Epidermal melanocyte (primary cell): ENCODE measurements around the gene ZGPAT.

ENCODE experiments used
- DNase-seq: peaks from one replicate; pipeline ENCODE4 v3.0.0; 2011; ENCODE audit warnings: low spot score; ENCODE audit not compliant: insufficient read length

ZGPAT gene

DNA sequence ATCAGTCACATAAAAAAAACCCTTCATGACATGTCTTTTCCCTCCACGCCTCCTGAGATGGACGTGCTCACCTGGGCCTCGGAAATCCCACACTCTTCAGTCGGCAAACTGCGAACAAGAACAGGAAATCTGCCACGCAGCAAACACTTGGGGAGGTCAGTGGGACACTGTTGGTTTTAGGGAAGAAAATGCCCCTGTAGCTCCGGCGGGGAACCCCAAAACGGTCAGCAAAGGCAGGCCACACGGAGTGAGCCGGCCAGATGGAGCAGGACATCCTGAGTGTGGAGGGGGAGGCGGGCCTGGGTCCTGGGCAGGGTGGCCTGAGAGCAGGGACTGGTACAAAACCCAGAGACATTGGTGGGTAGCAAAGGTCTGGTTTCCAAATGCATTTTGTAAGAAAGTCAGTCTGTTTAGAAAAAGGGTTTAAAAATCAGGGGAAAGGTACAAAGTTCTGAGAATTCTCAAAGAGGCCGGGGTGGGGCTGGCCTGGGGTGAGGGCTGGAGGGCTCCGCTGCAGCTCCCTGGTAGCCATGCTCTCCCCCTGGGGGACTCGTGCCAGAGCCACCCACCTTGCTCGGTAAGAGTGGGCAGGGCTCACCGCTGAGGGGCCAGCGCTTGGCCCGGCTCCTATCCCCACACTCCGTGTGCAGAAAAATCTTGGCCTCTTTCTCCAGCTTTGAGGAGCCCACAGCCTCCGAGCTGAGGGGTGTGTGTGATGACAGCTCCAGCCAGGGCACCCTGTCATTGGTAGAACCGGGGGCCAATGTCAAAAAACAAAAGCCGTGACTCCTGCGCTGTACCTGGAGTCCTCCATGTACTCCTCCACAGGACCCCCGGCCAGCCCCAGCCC is 37.0 kb downstream of the ZGPAT start:
- DNase-seq = no peak

DNA sequence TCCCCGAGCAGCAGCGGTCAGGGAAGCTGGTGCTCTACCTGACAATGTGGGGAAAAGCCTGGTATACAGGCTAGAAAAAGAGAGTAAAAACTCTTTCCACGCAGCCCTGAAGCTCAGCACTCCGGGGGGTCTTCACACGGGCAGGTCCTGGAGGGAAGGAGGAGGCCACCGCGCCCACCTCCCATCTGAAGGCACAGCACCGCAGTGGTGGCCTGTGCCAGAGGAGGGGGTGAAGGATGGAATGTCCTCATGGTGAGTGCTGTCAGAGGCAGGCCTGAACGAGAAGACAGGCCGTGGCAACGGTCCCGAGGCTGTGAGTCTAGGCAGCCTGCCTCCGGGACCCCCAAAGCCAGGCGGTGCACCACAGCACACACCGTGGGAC is 37.6 kb downstream of the ZGPAT start:
- DNase-seq = no peak

DNA sequence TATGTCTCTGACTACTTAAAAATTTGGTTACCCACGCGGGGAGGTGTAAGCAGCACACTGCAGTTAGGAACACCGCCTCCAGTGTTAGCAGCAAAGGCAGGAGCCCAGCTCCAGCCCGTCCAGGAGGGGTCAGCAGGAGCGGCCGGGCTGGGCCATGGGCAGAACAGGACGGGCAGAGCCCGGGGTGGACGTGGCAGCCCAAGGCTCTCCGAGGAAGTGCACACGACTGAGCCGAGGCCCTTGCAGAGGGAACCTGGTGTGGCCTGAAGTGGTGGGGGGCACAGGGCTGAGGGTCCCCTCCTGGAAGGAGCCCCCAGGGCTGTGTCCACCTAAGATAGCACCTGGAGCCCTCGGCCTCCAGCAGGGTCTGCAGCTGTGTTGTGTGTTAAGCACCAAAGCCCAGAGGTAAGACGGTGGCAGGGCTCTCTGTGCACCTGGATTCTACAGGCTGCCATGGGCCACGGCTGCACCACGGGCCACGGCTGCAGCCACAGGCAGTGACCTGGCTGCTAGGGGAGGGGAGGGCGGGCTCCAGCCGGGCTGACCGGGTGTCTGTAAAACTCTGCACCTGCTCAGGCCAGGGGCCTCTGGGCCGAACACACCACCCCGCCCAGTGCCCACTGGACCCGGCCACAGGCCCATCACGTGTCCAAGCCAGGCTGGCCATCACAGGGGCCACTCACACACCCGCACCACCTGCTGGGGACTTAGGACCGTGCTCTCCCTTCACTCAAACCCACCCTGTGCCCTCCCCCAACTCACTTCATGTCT is 38.3 kb downstream of the ZGPAT start:
- DNase-seq = no peak

DNA sequence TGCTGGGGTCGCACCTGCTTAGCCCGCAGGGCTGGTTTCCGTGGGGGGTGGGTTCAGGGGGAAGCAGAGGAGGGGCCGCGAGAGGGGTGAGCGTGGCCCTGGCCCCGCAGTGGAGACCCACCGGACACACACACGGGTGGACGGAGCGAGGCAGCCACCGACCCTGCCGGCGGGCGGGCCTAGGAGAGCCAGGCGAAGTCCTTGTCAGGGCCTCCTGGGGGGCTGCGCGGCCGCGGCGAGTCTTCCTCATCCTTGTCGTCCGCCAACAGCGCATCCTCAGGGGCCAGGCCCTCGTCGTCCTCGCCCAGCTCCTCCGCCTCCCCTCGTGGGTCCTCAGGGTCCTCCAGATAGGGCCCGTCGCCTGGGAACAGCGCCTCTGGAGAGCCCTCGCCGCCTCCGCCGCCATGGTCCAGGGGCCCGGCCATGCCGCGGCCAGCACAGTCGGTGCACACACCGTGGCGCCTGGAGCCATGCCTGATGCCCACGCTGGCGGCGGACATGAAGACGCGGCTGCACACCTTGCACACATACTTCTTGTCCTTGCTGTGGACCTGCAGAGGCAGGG is 39.0 kb downstream of the ZGPAT start:
- no peak for DNase-seq

DNA sequence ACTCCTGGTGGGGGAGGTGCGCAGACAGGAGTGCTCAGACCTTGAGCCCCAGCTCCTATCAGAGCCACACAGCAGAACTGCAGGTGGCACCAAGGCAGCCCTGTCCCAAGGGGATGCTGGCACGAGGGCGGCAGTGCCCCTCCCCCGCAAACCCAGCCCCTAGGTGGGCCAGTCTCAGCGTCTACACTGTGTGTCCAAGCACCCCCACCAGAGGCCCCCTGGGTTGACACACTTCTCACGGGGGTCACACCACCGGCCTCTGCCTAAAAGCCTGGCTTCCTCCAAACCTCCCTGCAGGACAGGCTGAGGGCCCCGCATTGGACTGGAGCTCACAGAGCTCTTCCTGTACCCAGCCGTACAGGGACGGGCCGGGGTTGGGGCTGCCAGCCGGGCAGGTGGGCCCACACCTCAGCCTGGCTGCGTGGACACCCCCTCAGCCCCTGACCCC is 39.8 kb downstream of the ZGPAT start:
- no peak for DNase-seq

DNA sequence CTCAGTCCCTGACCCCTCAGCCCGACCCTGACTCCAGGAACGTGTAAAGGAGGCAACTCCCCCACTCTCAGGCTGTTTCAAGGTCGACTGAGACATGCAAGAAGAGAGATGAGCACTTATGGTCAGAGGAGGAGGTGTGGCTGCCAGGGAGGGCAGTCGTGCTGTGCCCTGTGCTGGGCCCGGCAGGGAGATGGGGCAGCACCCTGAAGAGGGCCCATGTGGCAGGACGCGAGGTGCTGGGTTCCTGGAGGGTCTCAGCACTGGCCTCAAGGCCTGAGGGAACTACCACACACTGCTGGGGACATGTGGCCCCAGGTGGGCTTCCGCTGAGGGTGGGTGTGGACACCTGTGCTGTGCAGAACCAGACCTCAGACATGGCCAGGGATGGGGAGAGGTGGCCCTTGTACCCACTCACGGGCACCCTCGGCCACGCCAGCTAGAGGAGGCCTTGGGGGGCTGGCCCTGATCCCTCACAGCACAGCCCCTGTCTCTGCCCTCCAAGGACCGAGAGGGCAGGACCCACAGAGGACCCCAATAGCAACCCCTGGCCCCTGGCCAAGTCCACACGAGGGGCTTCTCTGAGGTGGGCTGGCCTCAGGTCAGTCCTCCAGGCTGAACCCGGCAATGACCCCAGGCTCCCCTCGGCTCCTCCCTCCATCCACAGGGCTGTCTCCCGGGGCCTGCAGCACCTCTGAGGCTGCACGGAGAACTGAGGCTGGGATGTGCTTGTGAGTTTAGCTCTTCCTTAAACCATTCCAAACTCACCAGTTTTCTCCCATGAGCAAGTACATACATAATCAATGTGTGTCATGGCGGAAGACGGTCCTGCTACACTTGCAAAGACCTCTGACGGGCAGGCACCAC is 40.5 kb downstream of the ZGPAT start:
- DNase-seq = no peak

DNA sequence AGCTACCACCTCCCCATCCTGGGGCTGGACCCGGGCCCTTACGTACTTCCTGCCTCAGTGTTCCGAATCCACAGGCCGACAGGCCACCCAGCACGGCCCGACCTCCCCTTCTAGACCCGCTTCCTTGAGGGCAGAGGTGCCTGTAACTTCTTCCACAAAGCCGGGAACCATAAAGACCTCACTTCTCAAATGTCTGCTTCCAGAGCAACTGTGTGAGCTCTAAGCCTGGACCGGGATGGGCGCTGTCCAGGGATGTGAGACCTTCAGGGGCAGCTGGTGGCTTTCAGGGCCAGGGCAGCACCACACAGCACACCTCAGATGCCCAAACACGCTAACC is 41.1 kb downstream of the ZGPAT start:
- no peak for DNase-seq

DNA sequence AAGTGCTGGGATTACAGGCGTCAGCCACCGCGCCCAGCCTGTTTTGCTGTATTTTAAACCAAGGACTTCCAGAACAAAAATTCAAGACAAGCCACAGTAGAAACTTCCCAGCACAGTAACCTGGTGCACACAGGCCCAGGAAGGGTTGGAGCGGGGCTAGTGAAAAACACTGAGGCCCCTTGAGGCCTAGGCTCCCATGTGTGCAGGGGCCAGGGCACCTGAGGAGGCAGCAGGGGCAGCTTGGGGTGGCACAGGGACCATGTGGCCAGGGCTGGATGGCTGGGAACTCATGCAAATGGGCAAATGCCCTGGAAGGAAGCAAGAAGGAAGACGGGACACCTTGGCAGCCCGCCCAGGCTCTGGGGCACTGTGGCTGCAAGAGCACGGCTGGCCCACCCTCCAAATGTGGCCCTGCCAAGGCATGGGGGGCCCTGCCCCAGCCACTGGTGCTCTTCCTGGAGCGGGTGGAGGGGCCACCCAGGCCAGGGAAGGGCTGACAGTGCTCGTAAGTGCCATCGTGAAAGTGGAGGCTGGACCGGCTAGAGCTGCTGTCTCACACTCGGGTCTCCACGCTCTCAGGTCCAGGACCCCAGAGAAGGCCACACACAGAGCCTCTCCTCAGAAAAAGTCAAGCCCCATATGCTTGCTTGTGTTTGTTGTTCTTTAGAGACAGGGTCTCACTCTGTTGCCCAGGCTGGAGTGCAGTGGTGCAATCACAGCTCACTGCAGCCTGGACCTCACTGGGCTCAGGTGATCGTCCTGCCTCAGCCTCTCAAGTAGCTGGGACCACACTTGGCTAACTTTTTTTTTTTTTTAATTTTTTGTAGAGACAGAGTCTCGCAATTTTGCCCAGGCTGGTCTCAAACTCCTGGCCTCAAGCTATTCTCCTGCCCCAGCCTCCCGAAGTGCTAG is 42.0 kb downstream of the ZGPAT start:
- no peak for DNase-seq

DNA sequence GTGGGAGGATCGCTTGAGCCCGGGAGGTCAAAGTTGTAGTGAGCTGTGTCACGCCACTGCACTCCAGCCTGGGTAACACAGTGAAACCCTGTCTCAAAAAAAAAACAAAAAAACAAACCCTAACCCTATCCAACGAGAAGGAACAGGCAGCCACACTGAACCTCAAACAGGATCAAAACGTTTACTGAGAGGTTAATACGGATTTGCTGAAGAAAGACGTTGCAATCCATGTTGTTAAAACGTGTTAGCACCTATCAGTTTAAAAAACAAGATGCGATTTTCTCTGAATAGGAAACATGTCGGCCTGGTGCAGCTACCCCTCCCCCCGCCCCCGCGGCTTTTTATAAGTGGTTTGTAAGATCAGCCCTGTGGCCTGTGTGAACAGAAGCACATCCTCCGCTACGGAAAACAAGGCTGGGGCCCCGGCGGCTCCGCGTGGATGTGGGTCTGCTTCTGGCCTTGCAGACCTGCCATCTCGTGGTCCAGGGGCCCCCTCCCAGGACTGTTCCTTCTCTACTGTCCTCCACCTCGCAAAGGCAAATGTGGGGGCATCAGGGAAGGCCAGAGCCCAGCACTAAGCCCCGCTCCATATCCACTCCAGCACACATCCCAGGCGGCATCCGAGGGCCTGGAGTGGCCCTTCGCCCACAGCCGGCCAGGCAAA is 43.1 kb downstream of the ZGPAT start:
- DNase-seq = no peak

DNA sequence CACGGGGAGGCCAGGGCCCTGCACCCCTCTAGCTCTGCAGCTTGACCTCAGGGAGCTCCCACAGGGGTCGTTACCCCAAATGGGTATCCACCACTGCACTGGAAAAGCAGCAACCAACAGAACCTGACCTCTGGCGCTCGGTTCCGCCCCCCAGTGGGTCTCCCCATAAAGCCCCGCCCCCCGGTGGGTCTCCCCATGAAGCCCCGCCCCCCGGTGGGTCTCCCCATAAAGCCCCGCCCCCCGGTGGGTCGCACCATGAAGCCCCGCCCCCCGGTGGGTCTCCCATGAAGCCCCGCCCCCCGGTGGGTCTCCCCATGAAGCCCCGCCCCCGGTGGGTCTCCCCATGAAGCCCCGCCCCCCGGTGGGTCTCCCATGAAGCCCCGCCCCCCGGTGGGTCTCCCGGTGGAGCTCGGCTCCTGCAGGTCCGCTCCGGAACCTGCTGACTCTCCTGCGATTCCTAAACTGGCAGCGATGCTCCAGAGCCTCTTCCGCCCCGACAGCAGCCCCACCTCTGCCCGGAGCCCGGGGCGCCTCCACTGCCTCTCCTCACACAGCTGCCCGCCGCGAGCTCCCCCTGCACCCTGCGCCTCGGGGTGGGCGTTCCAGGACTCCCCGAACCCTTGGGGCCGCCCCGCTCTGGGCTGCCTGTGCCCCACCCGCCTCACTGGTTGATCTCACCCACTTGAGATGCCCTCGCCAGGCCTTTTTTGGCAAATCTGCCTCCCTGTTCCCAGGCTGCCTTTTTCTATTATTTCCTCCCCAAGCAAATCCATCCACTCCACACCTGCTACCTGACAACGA is 43.8 kb downstream of the ZGPAT start:
- DNase-seq = no peak

DNA sequence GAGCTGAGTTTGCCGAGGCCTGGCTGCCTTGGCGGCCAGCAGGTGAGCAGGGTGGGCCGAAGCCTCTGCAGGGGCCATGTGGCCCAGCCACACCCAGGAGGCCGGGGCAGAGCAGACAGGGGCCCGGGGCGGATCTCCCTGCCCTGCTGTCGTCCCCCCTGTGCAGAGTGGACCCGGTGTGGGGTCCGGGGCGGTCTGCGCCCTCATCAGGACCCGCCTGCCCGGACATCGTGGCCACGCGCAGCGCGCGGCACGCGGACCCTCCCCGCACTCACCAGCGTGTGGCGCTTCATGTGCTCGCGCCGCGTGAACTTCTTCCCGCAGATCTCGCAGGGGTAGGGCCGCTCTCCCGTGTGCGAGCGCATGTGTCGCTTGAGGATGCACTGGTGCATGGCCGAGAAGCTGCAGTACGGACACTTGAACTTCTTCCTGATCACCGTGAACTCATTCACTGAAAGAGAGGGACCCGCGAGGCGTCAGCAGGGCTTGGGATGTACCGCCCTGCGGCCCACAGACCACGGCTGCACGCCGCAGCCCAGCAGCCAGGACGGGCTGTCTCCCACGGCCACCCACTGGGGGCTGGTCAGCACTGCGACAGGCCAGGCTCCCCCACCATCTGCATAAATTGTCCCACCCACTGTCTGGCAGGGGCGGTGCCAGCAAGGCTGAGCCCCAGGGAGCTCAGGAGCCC is 44.7 kb downstream of the ZGPAT start:
- no peak for DNase-seq

DNA sequence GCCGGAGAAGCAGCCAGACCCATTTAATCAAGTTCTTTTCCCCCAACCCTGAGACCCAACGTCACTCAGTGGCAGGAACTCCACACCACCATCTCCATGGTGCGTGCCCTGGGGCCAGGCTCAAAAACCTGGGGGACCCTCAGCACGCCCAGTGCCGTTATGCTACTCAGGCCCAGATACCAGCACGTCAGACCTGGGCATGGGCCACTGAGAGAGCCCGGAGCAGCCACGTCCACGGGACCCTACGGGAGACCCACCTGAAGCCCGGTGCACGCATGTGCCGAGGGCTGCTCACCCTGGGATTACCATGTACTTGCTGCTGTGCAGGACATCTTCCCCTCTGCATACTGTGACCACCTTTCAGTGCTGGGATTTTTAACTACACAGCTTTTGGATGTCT is 45.5 kb downstream of the ZGPAT start:
- no peak for DNase-seq

DNA sequence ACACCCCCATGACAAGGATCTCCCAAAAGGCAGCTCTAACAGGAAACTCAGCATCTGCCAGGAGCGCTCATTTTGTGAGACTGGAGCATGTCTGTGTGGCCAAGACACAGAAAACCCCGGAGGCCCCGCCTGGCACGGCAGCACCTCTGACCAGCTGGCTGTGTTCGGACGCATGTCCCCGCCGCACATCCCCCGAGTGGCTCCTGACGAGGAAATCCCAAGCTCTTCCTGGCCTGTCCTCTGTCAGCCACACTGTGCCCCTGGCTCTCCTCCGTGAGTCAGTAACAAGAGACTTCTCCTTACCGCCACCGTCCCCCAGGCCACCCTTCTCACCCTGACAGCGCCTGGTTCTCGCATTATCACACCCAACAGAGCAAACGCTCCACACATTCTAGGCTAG is 46.2 kb downstream of the ZGPAT start:
- DNase-seq = no peak

DNA sequence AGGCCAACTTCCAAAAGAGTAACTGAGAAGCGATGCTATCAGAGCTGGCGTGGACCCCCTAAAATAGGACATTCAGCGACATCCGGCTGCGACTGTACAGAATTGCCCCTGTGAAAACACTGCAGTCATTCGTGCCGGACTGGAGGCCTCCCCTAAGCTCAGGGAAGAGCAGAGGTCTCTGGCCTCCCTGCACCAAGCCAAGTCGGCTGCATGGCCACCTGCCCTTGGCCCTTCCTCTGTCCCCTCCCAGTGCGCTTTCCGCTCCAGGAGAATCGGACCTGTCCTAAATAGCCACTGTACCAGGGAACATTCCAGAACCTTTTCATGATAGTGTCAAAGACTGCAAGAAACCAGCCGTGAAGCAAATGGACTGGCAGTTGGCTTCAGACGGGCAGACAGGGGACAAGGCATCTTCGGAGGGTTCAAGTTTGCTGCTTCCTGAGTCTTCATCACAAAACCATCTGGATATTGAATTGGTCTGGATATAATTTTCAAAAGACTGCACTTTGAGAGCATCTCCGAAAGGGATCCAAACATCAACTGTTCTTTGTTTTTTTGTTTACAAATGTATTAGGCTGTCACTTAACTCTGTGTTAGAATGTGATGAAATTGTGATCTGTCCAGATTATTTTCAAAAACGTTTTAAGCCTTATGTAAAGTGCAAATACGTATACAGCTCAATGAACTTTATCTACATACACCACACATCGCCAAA is 48.3 kb downstream of the ZGPAT start:
- DNase-seq = no peak

DNA sequence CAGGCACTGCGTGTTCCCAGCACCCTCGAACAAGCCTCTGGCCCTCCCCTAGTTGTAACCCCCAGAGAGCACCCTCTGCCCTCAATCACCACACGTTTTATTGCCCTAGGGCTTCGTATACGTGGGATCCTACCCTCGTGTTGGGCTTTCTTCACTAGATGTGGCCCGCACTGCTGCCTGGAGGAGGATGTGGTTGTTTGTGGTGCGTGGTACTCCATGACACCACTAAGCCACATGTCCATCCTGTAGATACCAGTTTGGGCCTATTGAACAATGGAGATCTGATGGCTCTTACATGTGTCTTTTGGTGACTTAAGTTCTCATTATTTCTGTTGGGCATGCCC is 48.8 kb downstream of the ZGPAT start:
- DNase-seq = no peak

DNA sequence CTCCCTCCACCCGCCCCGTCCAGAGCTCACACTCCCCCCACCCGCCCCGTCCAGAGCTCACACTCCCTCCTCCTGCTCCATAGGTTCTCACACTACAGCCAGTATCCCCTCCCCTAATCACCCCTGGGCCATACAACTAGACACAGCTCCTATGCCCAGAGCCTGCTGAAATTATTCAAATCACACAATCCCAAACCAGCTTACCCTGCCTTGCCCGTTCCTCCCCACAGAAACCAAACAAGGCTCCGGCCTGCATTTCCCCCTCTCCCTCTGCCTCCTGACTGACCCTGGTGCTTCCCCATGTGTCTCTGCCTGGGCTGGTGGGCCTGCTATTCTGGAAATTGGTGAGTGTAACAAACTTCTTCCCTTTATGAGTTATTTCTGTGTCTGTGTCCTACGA is 50.3 kb downstream of the ZGPAT start:
- no peak for DNase-seq

DNA sequence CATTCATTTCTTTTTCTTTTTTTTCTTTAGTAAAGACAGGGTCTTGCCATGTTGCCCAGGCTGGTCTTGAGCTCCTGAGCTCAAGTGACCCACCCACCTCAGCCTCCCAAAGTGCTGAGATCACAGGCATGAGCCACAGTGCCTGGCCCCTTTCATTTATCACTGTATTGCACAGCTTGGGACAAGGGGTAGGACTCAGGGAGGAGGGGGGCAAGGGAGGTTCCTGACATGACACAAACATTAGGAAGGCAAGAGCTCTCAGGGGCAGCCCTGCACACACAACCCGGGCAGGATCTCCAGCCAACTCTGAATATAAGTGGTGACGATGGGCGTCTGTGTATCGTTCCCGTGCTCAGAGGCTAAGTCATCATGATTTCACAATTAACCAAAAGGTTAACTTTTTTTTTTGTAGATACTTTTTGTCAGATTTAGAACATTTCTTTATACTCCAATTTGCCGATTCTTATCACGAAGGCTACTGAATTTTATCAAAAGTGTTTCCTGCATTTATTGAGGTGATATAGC is 51.6 kb downstream of the ZGPAT start:
- DNase-seq = no peak
